K562 (cell line): ENCODE data around the gene AP1AR. TPM values are rescaled to one million over a fixed set of nuclear protein-coding genes. Genes with fewer than 3 reads are reported as not detected.

ENCODE experiments used
- ATAC-seq: fragments of 200-7000 bp; cut with Tn5 transposase; 3 replicates; pipeline ENCODE4 v1.9.1; 2020; ENCODE audit warnings: moderate library complexity
- BruUV-seq: library from RNA; stranded (reverse); fragments of 400-500 nt; replicated peaks from 2 replicates; lab custom pipeline; 2021; lab: Mats Ljungman, UMichigan
- CTCF ChIA-PET: fragments of 300-600 bp; formaldehyde crosslinking; extraction: SDS; loops from one replicate; lab custom pipeline; 2021; ENCODE audit warnings: low intra/inter-chr PET ratio; lab: Yijun Ruan, JAX
- POLR2A ChIA-PET: fragments of 300-600, 350-650 bp; sonication (Branson Sonifier 250); formaldehyde crosslinking; extraction: SDS; loops from one replicate; lab custom pipeline; 2021; ENCODE audit warnings: antibody characterized with exemption, inconsistent platforms; lab: Yijun Ruan, JAX
- DNase-seq, 4 experiments: peaks; one replicate each; pipeline versions ENCODE4 v3.0.0 to v3.0.0-alpha.2; 2011 to 2018; ENCODE audit warnings: low spot score in 3 of 4, mixed read lengths in 3 of 4; ENCODE audit errors: extremely low read depth in 1 of 4
- FAIRE-seq: peaks from 2 replicates; lab custom pipeline; 2011; peaks lifted over from hg19 to GRCh38; lab: Jason Lieb, UNC
- H2AFZ ChIP-seq: 2 replicates; pipeline ENCODE4 v1.6.0; 2011; ENCODE audit warnings: low read depth, low read length, control low read depth, inconsistent platforms
- H3K27ac ChIP-seq: fragments of 200-600 bp; 3 replicates; pipeline ENCODE4 v1.8.0; 2011; ENCODE audit warnings: low read depth, mild to moderate bottlenecking, control low read depth, inconsistent platforms, low read length, moderate library complexity, mixed read lengths; ENCODE audit errors: extremely low read depth
- H3K27me3 ChIP-seq, 2 experiments: fragments of 300-600 bp in 1 of 2; 2 replicates in 1 of 2; 3 replicates in 1 of 2; pipeline versions ENCODE4 v1.6.0 to v1.8.0; 2011; ENCODE audit warnings: inconsistent platforms in 2 of 2, low read length in 2 of 2, mild to moderate bottlenecking in 1 of 2, mixed read lengths in 1 of 2, moderate library complexity in 1 of 2; ENCODE audit not compliant: control insufficient read depth in 2 of 2, insufficient read depth in 2 of 2
- H3K36me3 ChIP-seq: fragments of 300-600 bp; 3 replicates; pipeline ENCODE4 v1.8.0; 2011; ENCODE audit warnings: mild to moderate bottlenecking, low read length, inconsistent platforms; ENCODE audit not compliant: control insufficient read depth, insufficient read depth
- H3K4me1 ChIP-seq, 2 experiments: fragments of 200-600 bp in 1 of 2; replicated peaks in 1 of 2; 2 replicates in 1 of 2; 3 replicates in 1 of 2; pipeline versions ENCODE4 v1.5.1 to v1.8.0; 2011; ENCODE audit warnings: inconsistent platforms in 2 of 2, low read length in 2 of 2, mild to moderate bottlenecking in 1 of 2, mixed read lengths in 1 of 2, moderate library complexity in 1 of 2; ENCODE audit not compliant: control insufficient read depth in 2 of 2, insufficient read depth in 2 of 2
- H3K4me2 ChIP-seq: 2 replicates; pipeline ENCODE4 v1.6.1; 2011; ENCODE audit warnings: low read length, control low read depth, inconsistent platforms, mixed read lengths; ENCODE audit not compliant: insufficient read depth
- H3K4me3 ChIP-seq: fragments of 200-600 bp; sonication (generic), shearing (Covaris generic); 2 replicates; pipeline ENCODE4 v1.5.1; 2016; ENCODE audit warnings: control low read depth, inconsistent platforms
- H3K79me2 ChIP-seq: fragments of 200-600 bp; 3 replicates; pipeline ENCODE4 v1.8.0; 2011; ENCODE audit warnings: low read length, inconsistent platforms; ENCODE audit not compliant: control insufficient read depth, insufficient read depth
- H3K9ac ChIP-seq, 2 experiments: 2 replicates each; pipeline versions ENCODE4 v1.6.0 to v1.6.1; 2011; ENCODE audit warnings: low read depth in 2 of 2, low read length in 2 of 2, control low read depth in 1 of 2, inconsistent platforms in 1 of 2, mild to moderate bottlenecking in 1 of 2, mixed read lengths in 1 of 2; ENCODE audit not compliant: insufficient read depth in 1 of 2
- H3K9me1 ChIP-seq: one replicate; pipeline ENCODE4 v1.6.0; 2011; ENCODE audit warnings: inconsistent platforms, mild to moderate bottlenecking, low read length, moderate library complexity; ENCODE audit not compliant: control insufficient read depth, insufficient read depth
- H3K9me3 ChIP-seq: replicated peaks from 2 replicates; pipeline ENCODE4 v1.5.1; 2011; ENCODE audit warnings: low read depth, low read length, inconsistent platforms; ENCODE audit not compliant: control insufficient read depth, insufficient read depth
- H4K20me1 ChIP-seq: replicated peaks from 2 replicates; pipeline ENCODE4 v1.6.1; 2011; ENCODE audit warnings: low read length, inconsistent platforms, mixed read lengths; ENCODE audit not compliant: control insufficient read depth, insufficient read depth
- HDAC1 ChIP-seq, 2 experiments: fragments of 450-650 bp; IDR thresholded peaks; 2 replicates each; pipeline ENCODE4 v1.6.1; 2016 to 2017; ENCODE audit warnings: inconsistent platforms in 1 of 2, mild to moderate bottlenecking in 1 of 2, moderate library complexity in 1 of 2
- POU5F1 ChIP-seq: fragments of 150-350 bp; IDR thresholded peaks from 2 replicates; pipeline ENCODE4 v1.6.1; 2014; ENCODE audit warnings: borderline replicate concordance, low read length, low read depth, mild to moderate bottlenecking; ENCODE audit not compliant: partially characterized antibody
- TRIM25 ChIP-seq: fragments of 450-650 bp; IDR thresholded peaks from 2 replicates; pipeline ENCODE4 v1.7.0; 2016; ENCODE audit warnings: borderline replicate concordance
- ZNF347 ChIP-seq: fragments of 450-650 bp; formaldehyde crosslinking; IDR thresholded peaks from 2 replicates; pipeline ENCODE4 v1.4.0; 2020; ENCODE audit warnings: low read depth, mild to moderate bottlenecking, moderate library complexity
- WGBS: fragments of 100-300 bp; shearing (Covaris generic); methylation state at CpG from one replicate; pipeline ENCODE4 v1.1.6; 2016; ENCODE audit warnings: low coverage, mixed read lengths; ENCODE audit not compliant: insufficient coverage; ENCODE audit errors: missing lambda C conversion rate; 5-methylcytosine and 5-hydroxymethylcytosine counted together
- in situ Hi-C: fragments of 300-500 bp; cut with MboI; formaldehyde crosslinking; loops from 4 replicates; pipeline ENCODE4 v1.15.0; 2018; ENCODE audit warnings: inconsistent platforms, mixed read lengths
- intact Hi-C: fragments of 100-400 bp; cut with micrococcal nuclease; formaldehyde crosslinking; loops from 2 replicates; pipeline ENCODE4 v1.14.2; 2022
- polyA plus RNA-seq, 8 experiments: library from polyadenylated mRNA; depleted of rRNA in 4 of 8; stranded (reverse) in 5 of 8; unstranded in 3 of 8; fragments of >200 nt; fragmentation: Nextera tagmentation in 2 of 8; fragmentation: Illumina TruSeq in 1 of 8; extraction: Ambion mirVana in 2 of 8; extraction: Trizol in 1 of 8; gene quantifications; 2 replicates each; pipeline versions ENCODE4 v1.2.1 to v1.2.3, GENCODE V29; 2011 to 2014; ENCODE audit warnings: inconsistent platforms in 1 of 8, missing spikeins in 1 of 8
- total RNA-seq, 7 experiments: library from RNA; depleted of rRNA in 6 of 7; stranded (reverse); fragments of >200 nt in 6 of 7; fragmentation: Illumina TruSeq in 2 of 7; extraction: Trizol in 2 of 7; gene quantifications; 2 replicates each; pipeline versions ENCODE4 v1.2.1 to v1.2.3, GENCODE V29; 2011 to 2021; ENCODE audit warnings: low replicate concordance in 1 of 7

AP1AR gene
- total and polyA plus RNA-seq, 9 of the 15 experiments (the other 6 are each of a cell fraction or from before 2014, with no cell fraction given), result 2.6 to 20.7 (median 12.2) TPM

DNA sequence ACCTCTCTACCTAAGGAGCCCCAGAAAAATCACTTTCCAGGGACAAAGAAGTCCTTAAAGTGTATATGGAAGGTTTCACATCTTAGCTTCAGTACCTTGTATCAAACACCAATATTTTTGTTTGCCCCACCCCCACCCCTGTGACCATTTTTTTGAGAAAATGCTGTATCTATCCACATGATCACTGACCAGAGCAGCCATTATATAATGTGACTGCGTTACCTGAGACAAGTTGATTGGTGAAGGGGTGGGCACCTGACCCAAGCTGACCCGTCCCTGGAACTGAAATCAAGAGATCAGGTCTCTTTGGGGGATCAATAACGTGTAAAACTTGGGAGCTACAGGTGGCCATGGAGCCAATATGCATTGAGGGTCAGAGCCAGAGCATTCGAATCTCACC is 43.4 kb downstream of the AP1AR start:
- no peak overlapping the region for H3K9ac ChIP-seq
- H3K27me3 ChIP-seq, result no peaks in the 10 kb centered on the region
- WGBS, result 58% methylated on average over 4 of the region's 4 CpGs
- intact Hi-C loops, result no loop called here
- H3K36me3 ChIP-seq, result peaks cover 11% of the 10 kb centered on the region; the same call in 2 of the 3 replicates
- no peak for ATAC-seq
- H4K20me1 ChIP-seq, result peaks cover 4% of the 10 kb centered on the region; the same call in 1 of the 2 replicates
- no peak overlapping the region for H3K27ac ChIP-seq
- CTCF ChIA-PET, result no interaction called here
- in situ Hi-C loops, result no loop called here
- BruUV-seq, result no TSS peak
- no peak for TF ChIP-seq POU5F1
- TF ChIP-seq HDAC1 (IDR thresholded peaks at IDR 0.05), result no peak
- no peak for TF ChIP-seq TRIM25
- TF ChIP-seq ZNF347, result no peak
- TF ChIP-seq, all 486 proteins: peak for 0
- FAIRE-seq (no peak), DNase-seq (no peak)
- Histone ChIP-seq H3K4me3 (no peak overlapping the region), H3K9me1 (no peaks in the 10 kb centered on the region), H3K4me1 (no peaks in the 10 kb centered on the region), H3K4me2 (no peak overlapping the region), H2AFZ (no peak overlapping the region), H3K9me3 (no peaks in the 10 kb centered on the region), H3K79me2 (no peaks in the 10 kb centered on the region)
- POLR2A ChIA-PET, result interaction anchor here (1.0 kb wide), 1 partner anchor 10 kb away, joined by 3 read pairs; no protein-coding TSS in a partner anchor
